ENCODE data around the gene ATAD3C.

GRCh38 chr1:1462318-1462966, 13.0 kb downstream of the ATAD3C start:
- no peak for TF ChIP-seq POLR2A (IDR thresholded peaks at IDR 0.05)
- no peak for TF ChIP-seq CTCF (IDR thresholded peaks at IDR 0.05)
- TF ChIP-seq EP300 (IDR thresholded peaks at IDR 0.05), result no peak
